Neural progenitor cell (in vitro differentiated cells): ENCODE measurements around the gene RAP2C.

ENCODE experiments used
- EZH2 ChIP-seq: fragments of 200-600 bp; sonication (generic); IDR thresholded peaks from 2 replicates; pipeline ENCODE4 v1.6.1; 2017; ENCODE audit warnings: antibody characterized with exemption, mild to moderate bottlenecking, moderate library complexity
- EZH2phosphoT487 ChIP-seq: fragments of 200-600 bp; sonication (generic); IDR thresholded peaks from 2 replicates; pipeline ENCODE4 v1.6.1; 2017; ENCODE audit warnings: antibody characterized with exemption
- TF ChIP-seq, protein P1 (sequence below): fragments of 200-600 bp; sonication (generic); IDR thresholded peaks from 2 replicates; pipeline ENCODE4 v1.5.1; 2017; ENCODE audit warnings: antibody characterized with exemption, mild to moderate bottlenecking

- TF ChIP-seq, protein P1, sequence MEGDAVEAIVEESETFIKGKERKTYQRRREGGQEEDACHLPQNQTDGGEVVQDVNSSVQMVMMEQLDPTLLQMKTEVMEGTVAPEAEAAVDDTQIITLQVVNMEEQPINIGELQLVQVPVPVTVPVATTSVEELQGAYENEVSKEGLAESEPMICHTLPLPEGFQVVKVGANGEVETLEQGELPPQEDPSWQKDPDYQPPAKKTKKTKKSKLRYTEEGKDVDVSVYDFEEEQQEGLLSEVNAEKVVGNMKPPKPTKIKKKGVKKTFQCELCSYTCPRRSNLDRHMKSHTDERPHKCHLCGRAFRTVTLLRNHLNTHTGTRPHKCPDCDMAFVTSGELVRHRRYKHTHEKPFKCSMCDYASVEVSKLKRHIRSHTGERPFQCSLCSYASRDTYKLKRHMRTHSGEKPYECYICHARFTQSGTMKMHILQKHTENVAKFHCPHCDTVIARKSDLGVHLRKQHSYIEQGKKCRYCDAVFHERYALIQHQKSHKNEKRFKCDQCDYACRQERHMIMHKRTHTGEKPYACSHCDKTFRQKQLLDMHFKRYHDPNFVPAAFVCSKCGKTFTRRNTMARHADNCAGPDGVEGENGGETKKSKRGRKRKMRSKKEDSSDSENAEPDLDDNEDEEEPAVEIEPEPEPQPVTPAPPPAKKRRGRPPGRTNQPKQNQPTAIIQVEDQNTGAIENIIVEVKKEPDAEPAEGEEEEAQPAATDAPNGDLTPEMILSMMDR, result no peak
- no peak for TF ChIP-seq EZH2
- TF ChIP-seq EZH2phosphoT487, result no peak
Measured at GRCh38 chrX:132267392-132267791, 48.1 kb upstream of the RAP2C start.
